ENCODE results near the gene RS1. TPM values are rescaled to one million over a fixed set of nuclear protein-coding genes. Genes with fewer than 3 reads are reported as not detected.

RS1 gene
- total RNA-seq, 1 experiment from 2014 or later = not detected

DNA sequence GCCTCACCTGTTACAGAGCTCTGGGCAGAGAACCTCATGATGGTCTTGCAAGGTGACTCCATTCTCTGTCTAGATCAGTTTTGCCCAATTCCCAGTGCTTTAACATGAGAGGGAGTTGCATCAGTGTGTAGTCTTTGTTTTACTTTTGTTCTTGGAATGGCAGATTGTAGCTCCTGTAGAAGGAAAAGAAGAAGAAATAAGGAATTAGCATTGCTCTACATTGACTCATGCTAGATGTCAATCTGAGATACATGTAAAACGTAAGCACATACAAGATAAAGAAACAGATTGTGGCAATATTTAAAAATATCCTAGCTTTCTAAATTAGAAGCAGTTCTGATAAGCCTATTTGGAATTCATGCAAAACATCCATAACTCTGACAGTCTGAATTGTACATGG lies 19.5 kb upstream of the RS1 start:
- Histone ChIP-seq H3K4me1 (ENCODE audit: insufficient read depth, low read length) (no peaks in the 10 kb centered on the region), H3K27ac (ENCODE audit: low read length) (no peak overlapping the region), H3K4me2 (ENCODE audit: low read length) (no peak overlapping the region), H3K9me3 (ENCODE audit: low read length) (no peaks in the 10 kb centered on the region), H3K9me2 (replicated peaks; ENCODE audit: low read length) (no peaks in the 10 kb centered on the region), H3K4me3 (ENCODE audit: low read length) (no peak overlapping the region), H3F3A (ENCODE audit: low read length, unreplicated experiment) (no peaks in the 10 kb centered on the region), H3K27me3 (ENCODE audit: low read length) (no peaks in the 10 kb centered on the region), H3K36me3 (ENCODE audit: low read depth, low read length) (no peaks in the 10 kb centered on the region), H3K79me2 (ENCODE audit: low read length) (no peaks in the 10 kb centered on the region), H2AFZ (ENCODE audit: low read length) (no peak overlapping the region), H3K9ac (ENCODE audit: low read length) (no peak overlapping the region), H4K20me1 (ENCODE audit: low read length) (no peaks in the 10 kb centered on the region)
- TF ChIP-seq EZH2phosphoT487 (IDR thresholded peaks at IDR 0.05; ENCODE audit: borderline replicate concordance, low read length) = no peak
- TF ChIP-seq, protein P1, sequence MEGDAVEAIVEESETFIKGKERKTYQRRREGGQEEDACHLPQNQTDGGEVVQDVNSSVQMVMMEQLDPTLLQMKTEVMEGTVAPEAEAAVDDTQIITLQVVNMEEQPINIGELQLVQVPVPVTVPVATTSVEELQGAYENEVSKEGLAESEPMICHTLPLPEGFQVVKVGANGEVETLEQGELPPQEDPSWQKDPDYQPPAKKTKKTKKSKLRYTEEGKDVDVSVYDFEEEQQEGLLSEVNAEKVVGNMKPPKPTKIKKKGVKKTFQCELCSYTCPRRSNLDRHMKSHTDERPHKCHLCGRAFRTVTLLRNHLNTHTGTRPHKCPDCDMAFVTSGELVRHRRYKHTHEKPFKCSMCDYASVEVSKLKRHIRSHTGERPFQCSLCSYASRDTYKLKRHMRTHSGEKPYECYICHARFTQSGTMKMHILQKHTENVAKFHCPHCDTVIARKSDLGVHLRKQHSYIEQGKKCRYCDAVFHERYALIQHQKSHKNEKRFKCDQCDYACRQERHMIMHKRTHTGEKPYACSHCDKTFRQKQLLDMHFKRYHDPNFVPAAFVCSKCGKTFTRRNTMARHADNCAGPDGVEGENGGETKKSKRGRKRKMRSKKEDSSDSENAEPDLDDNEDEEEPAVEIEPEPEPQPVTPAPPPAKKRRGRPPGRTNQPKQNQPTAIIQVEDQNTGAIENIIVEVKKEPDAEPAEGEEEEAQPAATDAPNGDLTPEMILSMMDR (conservative IDR thresholded peaks at IDR 0.05; ENCODE audit: low read depth, low read length) = no peak
- no peak for TF ChIP-seq EZH2 (IDR thresholded peaks at IDR 0.05; ENCODE audit: low read length, unreplicated experiment)
- DNase-seq = no peak
- BruUV-seq (replicated peaks) = no TSS peak
- no peak for ATAC-seq
- CTCF ChIA-PET = interaction anchor here (0.6 kb wide), 1 partner anchor 247 kb away, joined by 3 read pairs; no protein-coding TSS in a partner anchor
- intact Hi-C loops (cut with micrococcal nuclease) = no loop called here
- POLR2A ChIA-PET (ENCODE audit: unreplicated experiment) = no interaction called here

DNA sequence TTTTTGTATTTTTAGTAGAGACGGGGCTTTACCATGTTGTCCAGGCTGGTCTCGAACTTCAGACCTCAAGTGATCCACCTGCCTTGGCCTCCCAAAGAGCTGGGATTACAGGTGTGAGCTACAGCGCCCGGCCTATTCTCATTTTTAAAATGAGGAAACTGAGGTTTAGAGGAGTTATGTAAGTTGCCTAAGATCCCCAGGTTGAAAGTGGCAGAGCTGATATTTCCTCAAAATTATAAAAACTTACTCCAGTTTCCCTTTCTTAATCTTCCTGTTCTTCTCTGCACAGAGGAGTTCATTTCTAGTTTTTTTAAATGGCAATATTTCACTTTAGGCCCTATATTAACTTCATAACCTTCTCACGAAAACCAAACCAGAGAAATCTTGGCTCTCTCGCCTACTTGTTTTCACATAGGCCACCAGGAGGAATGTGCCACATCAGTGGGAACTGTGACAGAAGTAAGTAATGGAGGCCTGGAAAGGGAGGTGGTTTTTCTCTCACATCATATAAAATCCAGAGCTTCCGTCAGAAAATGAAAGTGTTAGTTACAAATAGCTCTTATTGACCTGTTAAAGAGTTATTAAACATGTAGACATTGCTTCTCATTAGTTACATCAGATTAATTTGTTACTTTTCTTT lies 16.1 kb upstream of the RS1 start:
- H2AFZ ChIP-seq (ENCODE audit: low read length) = no peak overlapping the region
- no peak overlapping the region for H3K4me3 ChIP-seq (ENCODE audit: low read length)
- POLR2A ChIA-PET (ENCODE audit: unreplicated experiment) = no interaction called here
- H4K20me1 ChIP-seq (ENCODE audit: low read length) = no peaks in the 10 kb centered on the region
- no peak overlapping the region for H3K9ac ChIP-seq (ENCODE audit: low read length)
- no peaks in the 10 kb centered on the region for H3K4me1 ChIP-seq (ENCODE audit: insufficient read depth, low read length)
- H3K27me3 ChIP-seq (ENCODE audit: low read length) = no peaks in the 10 kb centered on the region
- no peak overlapping the region for H3K4me2 ChIP-seq (ENCODE audit: low read length)
- TF ChIP-seq, protein P1 (conservative IDR thresholded peaks at IDR 0.05; ENCODE audit: low read depth, low read length) = no peak
- TF ChIP-seq EZH2 (IDR thresholded peaks at IDR 0.05; ENCODE audit: low read length, unreplicated experiment) = no peak
- no peak for TF ChIP-seq EZH2phosphoT487 (IDR thresholded peaks at IDR 0.05; ENCODE audit: borderline replicate concordance, low read length)
- H3K79me2 ChIP-seq (ENCODE audit: low read length) = no peaks in the 10 kb centered on the region
- no peak overlapping the region for H3K27ac ChIP-seq (ENCODE audit: low read length)
- CTCF ChIA-PET = no interaction called here
- H3F3A ChIP-seq (ENCODE audit: low read length, unreplicated experiment) = no peaks in the 10 kb centered on the region
- no peak for ATAC-seq
- no peak for DNase-seq
- BruUV-seq (replicated peaks) = no TSS peak
- no peaks in the 10 kb centered on the region for H3K9me3 ChIP-seq (ENCODE audit: low read length)
- intact Hi-C loops (cut with micrococcal nuclease) = no loop called here
- H3K36me3 ChIP-seq (ENCODE audit: low read depth, low read length) = no peaks in the 10 kb centered on the region
- no peaks in the 10 kb centered on the region for H3K9me2 ChIP-seq (replicated peaks; ENCODE audit: low read length)

DNA sequence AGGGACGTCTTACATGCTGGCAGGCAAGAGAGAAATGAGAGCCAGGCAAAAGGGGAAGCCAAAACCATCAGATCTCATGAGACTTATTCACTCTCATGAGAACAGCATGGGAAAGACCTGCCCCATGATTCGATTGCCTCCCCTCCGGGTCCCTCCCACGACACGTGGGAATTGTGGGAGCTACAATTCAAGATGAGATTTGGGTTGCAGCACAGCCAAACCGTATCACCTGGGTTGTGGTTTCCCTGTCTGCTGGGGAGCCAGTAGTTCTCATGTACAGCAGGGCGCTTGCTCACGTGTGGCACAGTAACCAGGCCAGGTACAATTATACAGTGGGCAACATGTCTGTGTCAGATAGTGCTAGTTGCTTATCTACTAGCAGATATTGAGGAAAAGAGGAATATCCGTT lies 11.1 kb upstream of the RS1 start:
- no peak overlapping the region for H3K4me3 ChIP-seq (ENCODE audit: low read length)
- no peak overlapping the region for H3K4me2 ChIP-seq (ENCODE audit: low read length)
- H3K4me1 ChIP-seq (ENCODE audit: insufficient read depth, low read length) = no peaks in the 10 kb centered on the region
- H3K36me3 ChIP-seq (ENCODE audit: low read depth, low read length) = no peaks in the 10 kb centered on the region
- no peaks in the 10 kb centered on the region for H3K9me3 ChIP-seq (ENCODE audit: low read length)
- H2AFZ ChIP-seq (ENCODE audit: low read length) = no peak overlapping the region
- no peaks in the 10 kb centered on the region for H4K20me1 ChIP-seq (ENCODE audit: low read length)
- no peaks in the 10 kb centered on the region for H3K27me3 ChIP-seq (ENCODE audit: low read length)
- H3F3A ChIP-seq (ENCODE audit: low read length, unreplicated experiment) = no peaks in the 10 kb centered on the region
- H3K9me2 ChIP-seq (replicated peaks; ENCODE audit: low read length) = no peaks in the 10 kb centered on the region
- no TSS peak for BruUV-seq (replicated peaks)
- POLR2A ChIA-PET (ENCODE audit: unreplicated experiment) = no interaction called here
- CTCF ChIA-PET = no interaction called here
- no peak overlapping the region for H3K9ac ChIP-seq (ENCODE audit: low read length)
- intact Hi-C loops (cut with micrococcal nuclease) = no loop called here
- H3K79me2 ChIP-seq (ENCODE audit: low read length) = no peaks in the 10 kb centered on the region
- TF ChIP-seq, protein P1 (conservative IDR thresholded peaks at IDR 0.05; ENCODE audit: low read depth, low read length) = no peak
- no peak for TF ChIP-seq EZH2 (IDR thresholded peaks at IDR 0.05; ENCODE audit: low read length, unreplicated experiment)
- no peak for TF ChIP-seq EZH2phosphoT487 (IDR thresholded peaks at IDR 0.05; ENCODE audit: borderline replicate concordance, low read length)
- ATAC-seq (no peak), DNase-seq (no peak)
- H3K27ac ChIP-seq (ENCODE audit: low read length) = no peak overlapping the region

Data from PC-3 (cell line).